Measurements from ENCODE around the gene ADGRV1. TPM values are rescaled to one million over a fixed set of nuclear protein-coding genes. Genes with fewer than 3 reads are reported as not detected.
"Not testable (repeated sequence)": the region's sequence is repeated elsewhere in the genome, so short reads cannot be mapped to it uniquely, and the experiment has no call there.

The ADGRV1 gene
- total RNA-seq, 1 experiment from 2014 or later, result 0.45 TPM

DNA sequence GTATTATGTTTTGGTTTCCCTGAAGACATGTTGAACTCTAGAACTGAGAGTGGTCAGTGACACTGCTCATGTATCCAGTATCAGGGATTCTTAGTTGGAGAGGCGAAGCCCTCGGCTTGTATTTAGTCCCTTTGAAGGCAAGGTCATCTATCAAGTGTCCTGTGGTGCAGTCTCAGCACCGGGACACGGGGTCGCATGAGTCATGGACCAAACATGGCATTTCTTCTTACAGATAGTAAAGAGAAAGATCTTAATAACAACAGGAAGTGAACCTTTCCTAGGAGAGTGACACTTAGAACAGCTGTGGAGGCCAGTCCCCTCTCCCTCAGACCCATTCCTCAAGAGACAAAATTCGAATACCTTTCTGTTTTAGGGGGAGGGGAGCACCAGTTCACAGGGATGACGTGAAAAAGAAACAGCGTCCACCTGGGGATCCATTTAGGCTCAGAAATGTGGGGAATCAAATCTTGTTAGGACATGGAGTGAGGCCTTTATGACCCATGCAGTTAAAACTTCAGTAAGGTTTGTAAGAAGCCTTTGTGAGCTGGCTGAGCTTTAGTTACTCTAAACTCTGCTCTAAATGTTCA is 86.5 kb downstream of the ADGRV1 start:
- DNase-seq (ENCODE audit: low read depth), result peak; percentile 26

DNA sequence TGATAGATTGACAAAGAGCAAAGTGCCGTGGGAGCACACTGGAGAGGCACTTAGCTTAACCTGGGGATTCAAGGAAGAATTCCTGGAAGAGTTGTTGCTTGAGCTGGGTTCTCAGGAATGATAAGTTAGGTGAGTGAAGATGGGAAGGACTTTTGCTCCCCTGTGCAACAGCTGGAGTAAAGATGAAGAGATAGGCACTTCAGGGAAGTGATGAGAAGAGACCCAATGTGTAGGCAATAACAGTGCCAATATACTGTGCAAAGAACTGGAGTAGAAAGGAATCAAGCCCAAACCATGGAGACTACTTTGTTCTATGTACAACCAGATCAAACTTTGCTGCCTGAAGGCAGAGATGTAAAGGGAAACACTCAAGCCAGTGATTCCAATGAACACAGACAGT is 92.2 kb downstream of the ADGRV1 start:
- no peak for DNase-seq (ENCODE audit: low read depth)

DNA sequence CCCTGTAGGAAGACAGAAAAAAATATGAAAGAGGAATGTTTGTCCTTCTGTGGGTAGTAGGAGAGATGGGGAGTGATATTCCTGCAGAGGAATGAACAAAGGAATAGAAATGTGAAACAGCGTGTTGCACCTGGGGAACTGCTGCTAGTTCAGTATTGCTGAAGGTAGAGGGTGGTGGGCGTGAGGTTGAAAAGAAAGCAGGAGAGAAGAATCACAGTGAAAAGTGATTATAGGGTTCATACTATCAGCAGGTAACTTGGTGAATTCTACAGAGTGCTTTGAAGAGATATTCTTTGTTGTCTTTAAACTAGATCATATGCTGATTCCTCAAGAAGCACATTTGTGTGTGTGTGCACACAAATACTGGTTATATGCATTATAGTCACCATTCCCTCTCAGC is 95.6 kb downstream of the ADGRV1 start:
- DNase-seq (ENCODE audit: low read depth), result no peak

DNA sequence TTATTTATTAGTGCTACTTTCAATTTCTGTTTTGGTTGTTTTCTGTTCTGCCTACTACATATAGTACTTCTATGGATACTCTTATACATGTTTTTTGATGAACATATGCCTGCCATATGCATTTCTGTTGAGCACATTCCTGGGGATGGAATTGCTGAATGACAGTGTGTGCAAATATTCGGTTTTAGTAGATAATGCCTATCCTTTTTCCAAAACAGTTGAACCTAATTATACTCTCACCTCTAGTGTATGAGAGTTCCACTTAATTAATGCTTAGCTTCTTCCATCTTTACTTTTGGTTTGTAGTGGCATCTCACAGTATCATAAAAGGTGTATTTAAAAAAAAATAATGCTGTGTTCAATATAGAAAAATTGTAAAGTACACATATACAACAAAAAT is 96.8 kb downstream of the ADGRV1 start:
- no peak for DNase-seq (ENCODE audit: low read depth)

- DNase-seq (ENCODE audit: low read depth), result no peak
Measured at GRCh38 chr5:90657030-90657429, 98.4 kb downstream of the ADGRV1 start.

- no peak for DNase-seq (ENCODE audit: low read depth)
Measured at GRCh38 chr5:90657788-90658187, 99.2 kb downstream of the ADGRV1 start.

DNA sequence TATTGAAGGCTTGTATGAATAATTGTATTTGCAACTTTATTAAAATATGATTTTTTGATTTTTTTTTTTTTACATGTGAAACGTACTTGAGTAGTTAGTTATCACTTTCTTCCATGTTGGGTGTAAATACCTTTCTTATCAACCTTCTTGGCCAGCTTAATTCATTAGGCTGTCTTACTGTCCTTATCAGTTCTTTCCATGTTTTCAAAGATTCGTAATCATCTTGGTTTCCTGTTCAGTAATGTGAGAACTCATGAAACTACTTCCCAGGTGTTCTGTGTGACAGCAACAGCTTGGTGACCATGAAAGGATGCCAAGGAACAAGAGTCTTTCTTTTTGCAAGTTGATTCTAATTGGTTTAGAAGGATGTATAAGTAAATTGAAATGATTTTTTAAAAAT is 100.0 kb downstream of the ADGRV1 start:
- DNase-seq (ENCODE audit: low read depth), result no peak

DNA sequence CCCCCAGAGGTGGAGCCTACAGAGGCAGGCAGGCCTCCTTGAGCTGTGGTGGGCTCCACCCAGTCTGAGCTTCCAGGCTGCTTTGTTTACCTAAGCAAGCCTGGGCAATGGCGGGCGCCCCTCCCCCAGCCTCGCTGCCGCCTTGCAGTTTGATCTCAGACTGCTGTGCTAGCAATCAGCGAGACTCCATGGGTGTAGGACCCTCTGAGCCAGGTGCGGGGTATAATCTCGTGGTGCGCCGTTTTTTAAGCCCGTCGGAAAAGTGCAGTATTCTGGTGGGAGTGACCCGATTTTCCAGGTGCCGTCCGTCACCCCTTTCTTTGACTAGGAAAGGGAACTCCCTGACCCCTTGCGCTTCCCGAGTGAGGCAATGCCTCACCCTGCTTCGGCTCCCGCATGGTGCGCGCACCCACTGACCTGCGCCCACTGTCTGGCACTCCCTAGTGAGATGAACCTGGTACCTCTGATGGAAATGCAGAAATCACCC is 109.5 kb downstream of the ADGRV1 start:
- DNase-seq (ENCODE audit: low read depth), result not testable (repeated sequence)

- no peak for DNase-seq (ENCODE audit: low read depth)
Measured at GRCh38 chr5:90675222-90675621, 116.6 kb downstream of the ADGRV1 start.

DNA sequence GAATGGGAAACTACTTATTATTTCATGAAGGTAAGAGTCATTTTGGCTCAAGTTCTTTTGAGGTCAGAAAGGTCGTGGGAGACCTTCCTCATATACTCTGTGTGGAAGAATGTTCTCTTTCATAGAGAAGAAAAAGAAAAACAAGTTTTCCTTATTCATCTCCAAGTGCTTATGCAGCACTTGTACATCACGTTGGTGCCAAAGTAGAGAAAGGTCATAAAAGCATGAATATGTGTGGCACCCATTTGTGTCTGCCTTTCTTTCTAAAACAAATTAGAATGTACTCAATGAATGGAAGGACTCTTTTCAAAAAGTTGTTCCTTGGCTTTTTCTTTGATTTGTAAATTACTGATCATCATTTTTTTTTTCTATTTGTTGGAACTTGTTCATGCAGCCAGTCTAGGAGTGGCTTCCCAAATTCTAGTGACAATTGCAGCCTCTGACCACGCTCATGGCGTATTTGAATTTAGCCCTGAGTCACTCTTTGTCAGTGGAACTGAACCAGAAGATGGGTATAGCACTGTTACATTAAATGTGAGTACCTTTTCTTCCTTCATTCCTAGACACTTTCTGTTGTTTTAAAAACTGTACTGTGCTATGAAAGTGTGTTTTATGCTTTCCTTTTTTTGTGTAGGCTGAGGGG is 122.4 kb downstream of the ADGRV1 start:
- DNase-seq (ENCODE audit: low read depth), result no peak

- no peak for DNase-seq (ENCODE audit: low read depth)
Measured at GRCh38 chr5:90682278-90682677, 123.7 kb downstream of the ADGRV1 start.

GRCh38 chr5:90685425-90686022 is 126.9 kb downstream of the ADGRV1 start:
- DNase-seq (ENCODE audit: low read depth), result no peak

- not testable (repeated sequence) for DNase-seq (ENCODE audit: low read depth)
Measured at GRCh38 chr5:90686363-90686762, 127.8 kb downstream of the ADGRV1 start.

DNA sequence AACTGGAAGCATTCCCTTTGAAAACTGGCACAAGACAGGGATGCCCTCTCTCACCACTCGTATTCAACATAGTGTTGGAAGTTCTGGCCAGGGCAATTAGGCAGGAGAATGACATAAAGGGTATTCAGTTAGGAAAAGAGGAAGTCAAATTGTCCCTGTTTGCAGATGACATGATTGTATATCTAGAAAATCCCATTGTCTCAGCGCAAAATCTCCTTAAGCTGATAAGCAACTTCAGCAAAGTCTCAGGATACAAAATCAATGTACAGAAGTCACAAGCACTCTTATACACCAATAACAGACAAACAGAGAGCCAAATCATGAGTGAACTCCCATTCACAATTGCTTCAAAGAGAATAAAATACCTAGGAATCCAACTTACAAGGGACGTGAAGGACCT is 128.9 kb downstream of the ADGRV1 start:
- DNase-seq (ENCODE audit: low read depth), result not testable (repeated sequence)

DNA sequence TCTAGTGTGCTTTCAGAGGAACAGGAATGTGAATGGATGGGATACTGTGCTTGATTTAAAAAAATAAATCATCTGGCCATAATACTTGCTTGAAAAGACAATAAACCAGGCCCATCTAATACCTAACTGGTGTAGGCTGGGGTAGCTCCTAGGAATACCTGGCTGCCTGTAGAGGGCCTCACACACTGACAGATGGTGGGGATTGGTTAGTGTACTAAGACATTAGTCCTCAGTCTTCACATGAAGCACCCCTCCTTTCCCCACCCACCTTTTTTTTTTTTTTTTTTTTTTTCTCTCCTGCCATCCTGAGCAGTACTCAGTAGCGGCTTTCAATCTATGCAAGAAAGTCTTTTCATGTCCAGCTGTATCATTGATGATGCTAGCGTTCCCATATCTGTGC is 130.5 kb downstream of the ADGRV1 start:
- no peak for DNase-seq (ENCODE audit: low read depth)

DNA sequence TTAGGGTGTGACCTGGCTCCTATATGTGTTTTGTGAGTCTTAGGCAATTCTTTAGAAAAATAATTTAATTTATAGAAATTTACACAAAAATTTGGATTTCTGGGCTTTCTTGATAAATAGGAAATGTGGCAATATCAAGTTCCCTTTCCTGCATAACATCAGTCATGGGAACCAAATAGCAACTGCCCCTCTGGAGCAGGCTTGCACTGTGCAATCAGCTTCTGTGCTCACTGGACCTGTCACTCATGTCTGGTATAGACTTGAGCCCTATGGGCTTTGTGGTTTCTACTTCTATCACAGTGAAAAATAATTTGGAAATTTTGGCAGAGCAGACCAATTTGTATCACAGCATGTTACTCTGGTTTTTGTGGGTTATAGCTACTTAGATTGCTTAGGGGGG is 131.7 kb downstream of the ADGRV1 start:
- no peak for DNase-seq (ENCODE audit: low read depth)

DNA sequence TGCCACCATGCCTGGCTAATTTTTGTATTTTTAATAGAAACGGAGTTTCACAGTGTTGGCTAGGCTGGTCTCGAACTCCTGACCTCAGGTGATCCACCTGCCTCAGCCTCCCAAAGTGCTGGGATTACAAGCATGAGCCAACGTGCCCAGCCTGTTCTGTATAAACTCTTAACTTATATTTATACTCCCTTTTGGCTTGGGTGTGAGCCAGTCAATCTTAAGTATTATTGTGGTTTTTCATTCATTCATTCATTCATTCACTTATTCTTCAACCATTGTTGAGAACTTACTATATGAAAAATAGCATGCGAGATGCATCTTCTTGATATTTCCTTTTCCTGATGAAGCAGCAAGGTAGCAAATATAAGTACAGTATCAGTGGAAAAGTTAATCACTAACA is 132.9 kb downstream of the ADGRV1 start:
- no peak for DNase-seq (ENCODE audit: low read depth)

DNA sequence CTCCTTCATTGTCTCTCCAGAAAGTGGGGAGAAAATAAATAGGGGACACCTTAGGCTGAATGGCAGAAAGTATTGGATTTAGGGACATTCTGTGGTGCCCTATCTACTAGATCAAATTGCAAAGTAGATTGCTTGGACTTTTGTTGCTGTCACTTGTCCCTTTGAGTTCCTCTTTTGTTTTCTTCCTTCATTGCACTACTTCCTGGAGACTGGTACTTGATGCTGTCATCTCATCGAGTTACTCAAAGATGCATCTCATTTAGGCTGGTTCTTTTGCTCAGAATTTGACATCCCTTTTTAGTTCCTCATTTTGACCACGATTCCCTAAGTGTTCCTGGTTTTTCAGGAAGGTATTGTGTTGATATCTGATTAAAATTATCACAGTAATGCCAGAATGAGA is 137.6 kb downstream of the ADGRV1 start:
- no peak for DNase-seq (ENCODE audit: low read depth)

GRCh38 chr5:90700299-90700698 is 141.7 kb downstream of the ADGRV1 start:
- no peak for DNase-seq (ENCODE audit: low read depth)

GRCh38 chr5:90703932-90704331 is 145.3 kb downstream of the ADGRV1 start:
- DNase-seq (ENCODE audit: low read depth), result no peak

DNA sequence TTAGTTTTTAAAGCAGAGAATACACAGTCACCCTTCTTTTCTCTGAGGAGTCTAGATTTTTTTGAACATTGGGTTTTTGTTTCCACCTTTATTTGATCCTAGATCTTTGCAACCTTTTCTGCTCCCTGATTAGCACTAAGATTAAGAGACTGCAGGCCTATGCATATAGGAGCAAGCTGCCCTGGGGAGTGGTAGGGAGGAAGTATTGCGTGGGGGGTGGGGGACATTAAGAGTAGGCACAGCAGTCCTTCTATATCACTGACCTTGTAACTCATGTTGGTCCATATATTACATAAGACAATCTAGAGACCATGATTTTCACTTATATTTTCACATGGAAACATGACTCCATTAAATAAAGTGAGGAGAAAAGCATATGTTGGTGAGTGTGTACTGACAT is 149.1 kb downstream of the ADGRV1 start:
- DNase-seq (ENCODE audit: low read depth), result no peak

- DNase-seq (ENCODE audit: low read depth), result peak; percentile 43
Measured at GRCh38 chr5:90709323-90710155, 150.9 kb downstream of the ADGRV1 start.
